ENCODE data around the gene KLRG1.

KLRG1 gene

GRCh38 chr12:8989413-8989812 is at the start of gene KLRG1:
TSS of gene KLRG1 (plus strand) at chr12:8989546. CDS start at chr12:8989636, 90 bp downstream.
- DNase-seq, result peak; percentile 31

- DNase-seq, result no peak
These were observed 47.5 kb upstream of the KLRG1 start for GRCh38 chr12:8941691-8942478.

GRCh38 chr12:8943565-8944186 is 45.7 kb upstream of the KLRG1 start:
- no peak for DNase-seq

- DNase-seq, result no peak
These were observed 42.6 kb upstream of the KLRG1 start for GRCh38 chr12:8946733-8947132.

GRCh38 chr12:8947737-8948136 is 41.6 kb upstream of the KLRG1 start:
- DNase-seq, result no peak

GRCh38 chr12:8948701-8949341 is 40.5 kb upstream of the KLRG1 start:
- DNase-seq, result peak; percentile 27

- DNase-seq, result peak; percentile 97
These were observed 39.8 kb upstream of the KLRG1 start, which contains the start of gene M6PR for GRCh38 chr12:8949342-8950220. TSS of gene M6PR (minus strand) at chr12:8949645. CDS start at chr12:8946404, 3,241 bp downstream.

GRCh38 chr12:8950221-8950527 is 39.2 kb upstream of the KLRG1 start:
- no peak for DNase-seq

GRCh38 chr12:8950702-8951478 is 38.5 kb upstream of the KLRG1 start:
- peak; percentile 27 for DNase-seq

GRCh38 chr12:8951744-8952143 is 37.6 kb upstream of the KLRG1 start:
- DNase-seq, result peak; percentile 35

GRCh38 chr12:8953773-8954402 is 35.5 kb upstream of the KLRG1 start:
- peak; percentile 21 for DNase-seq

GRCh38 chr12:8956073-8956472 is 33.3 kb upstream of the KLRG1 start:
- no peak for DNase-seq

GRCh38 chr12:8956772-8957171 is 32.6 kb upstream of the KLRG1 start:
- DNase-seq, result no peak

- DNase-seq, result no peak
These were observed 31.8 kb upstream of the KLRG1 start for GRCh38 chr12:8957561-8957960.

GRCh38 chr12:8958066-8958465 is 31.3 kb upstream of the KLRG1 start:
- DNase-seq, result no peak

- DNase-seq, result no peak
These were observed 29.2 kb upstream of the KLRG1 start for GRCh38 chr12:8960176-8960575.

GRCh38 chr12:8968761-8969160 is 20.6 kb upstream of the KLRG1 start:
- DNase-seq, result no peak

GRCh38 chr12:8969861-8970411 is 19.4 kb upstream of the KLRG1 start:
- no peak for DNase-seq

GRCh38 chr12:8970432-8970831 is 18.9 kb upstream of the KLRG1 start:
- DNase-seq, result no peak

GRCh38 chr12:8980137-8980536 is 9.2 kb upstream of the KLRG1 start:
- no peak for DNase-seq

GRCh38 chr12:8985213-8985754 is 4.1 kb upstream of the KLRG1 start:
- no peak for DNase-seq

All from activated CD4-positive, alpha-beta T cell treated with anti-CD3 and anti-CD28 coated beads, Interleukin-10, Interleukin-2, amounts not matched to agents 100 ng/mL and 50 ng/mL, durations not matched to agents 16 hours and 8 hours (primary cell).